ENCODE results near the gene KRTAP2-3. TPM values are rescaled to one million over a fixed set of nuclear protein-coding genes. Genes with fewer than 3 reads are reported as not detected.
"Not testable (repeated sequence)": the region's sequence is repeated elsewhere in the genome, so short reads cannot be mapped to it uniquely, and the experiment has no call there.

Gene KRTAP2-3
- polyA plus RNA-seq, 2 donors = 0.10 TPM; not detected in 1

DNA sequence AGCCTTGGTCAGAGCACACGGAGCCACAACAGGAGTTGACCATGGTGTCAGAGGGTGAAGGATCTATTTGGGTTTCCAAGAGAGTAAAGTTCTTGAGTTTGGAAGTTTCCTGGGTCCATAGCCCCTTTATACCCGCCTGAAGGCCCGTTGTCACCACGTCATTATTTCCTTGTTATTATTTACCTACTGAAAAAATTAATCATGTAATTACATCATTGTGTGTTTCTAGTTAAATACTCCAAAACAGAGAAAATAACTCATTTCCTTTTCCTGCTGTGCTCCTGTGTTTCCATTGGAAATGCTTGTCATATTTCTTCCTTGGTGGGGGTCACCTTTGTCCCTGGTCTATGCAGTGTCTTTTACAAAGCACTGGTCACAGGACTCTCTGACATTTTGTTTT lies 38.1 kb upstream of the KRTAP2-3 start, which contains the start of gene KRTAP4-8:
TSS of gene KRTAP4-8 (minus strand) at position 101 of the 400 bp plus-strand sequence. CDS start at position 43, 58 bp downstream.
- Histone ChIP-seq H3K9me3 (ENCODE audit: control insufficient read depth in 2 of 2, insufficient read depth in 1 of 2, low read depth in 1 of 2, low read length in 1 of 2) (no peaks in the 10 kb centered on the region), H3K36me3 (ENCODE audit: control insufficient read depth in 2 of 2, insufficient read depth in 2 of 2, low read length in 1 of 2) (no peaks in the 10 kb centered on the region), H3K4me1 (ENCODE audit: control insufficient read depth in 2 of 2, insufficient read depth in 2 of 2, low read length in 1 of 2) (no peaks in the 10 kb centered on the region), H3K27ac (ENCODE audit: low read depth in 2 of 2, low read length in 1 of 2) (no peak within 1 kb of the TSS), H3K4me3 (ENCODE audit: low read depth in 1 of 2, low read length in 2 of 2) (no peak within 1 kb of the TSS), H3K27me3 (ENCODE audit: control insufficient read depth in 1 of 2, insufficient read depth in 2 of 2, low read length in 2 of 2) (no peaks in the 10 kb centered on the region)
- WGBS, 2 donors = 59 to 64% methylated on average over 4 of the region's 4 CpGs

DNA sequence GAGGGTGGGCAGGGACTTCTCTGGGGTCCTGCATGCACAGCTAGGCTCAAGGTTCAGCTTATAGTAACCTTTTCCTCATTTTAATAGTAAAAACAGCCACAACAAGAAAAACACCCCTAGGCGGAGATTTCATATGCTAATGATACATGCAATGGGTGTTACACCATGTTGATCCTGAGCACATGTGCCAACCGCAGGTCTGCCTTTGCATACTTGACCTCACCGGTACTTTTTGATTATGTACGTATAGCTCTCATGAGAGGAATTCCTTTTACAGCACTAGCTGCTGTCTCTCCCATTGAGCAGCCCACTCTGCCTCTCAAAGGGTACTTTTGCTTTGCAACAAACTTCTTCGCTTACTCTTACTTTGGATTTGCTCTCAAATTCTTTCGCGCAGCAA lies 36.1 kb upstream of the KRTAP2-3 start:
- H3K4me3 ChIP-seq (ENCODE audit: low read depth in 1 of 2, low read length in 2 of 2) = no peak overlapping the region
- H3K9me3 ChIP-seq (ENCODE audit: control insufficient read depth in 2 of 2, insufficient read depth in 1 of 2, low read depth in 1 of 2, low read length in 1 of 2) = no peaks in the 10 kb centered on the region
- H3K4me1 ChIP-seq (ENCODE audit: control insufficient read depth in 2 of 2, insufficient read depth in 2 of 2, low read length in 1 of 2) = no peaks in the 10 kb centered on the region
- no peak overlapping the region for H3K27ac ChIP-seq (ENCODE audit: low read depth in 2 of 2, low read length in 1 of 2)
- no peaks in the 10 kb centered on the region for H3K36me3 ChIP-seq (ENCODE audit: control insufficient read depth in 2 of 2, insufficient read depth in 2 of 2, low read length in 1 of 2)
- H3K27me3 ChIP-seq (ENCODE audit: control insufficient read depth in 1 of 2, insufficient read depth in 2 of 2, low read length in 2 of 2) = no peaks in the 10 kb centered on the region
- 86 to 89% methylated on average over 7 of the region's 7 CpGs for WGBS, 2 donors

DNA sequence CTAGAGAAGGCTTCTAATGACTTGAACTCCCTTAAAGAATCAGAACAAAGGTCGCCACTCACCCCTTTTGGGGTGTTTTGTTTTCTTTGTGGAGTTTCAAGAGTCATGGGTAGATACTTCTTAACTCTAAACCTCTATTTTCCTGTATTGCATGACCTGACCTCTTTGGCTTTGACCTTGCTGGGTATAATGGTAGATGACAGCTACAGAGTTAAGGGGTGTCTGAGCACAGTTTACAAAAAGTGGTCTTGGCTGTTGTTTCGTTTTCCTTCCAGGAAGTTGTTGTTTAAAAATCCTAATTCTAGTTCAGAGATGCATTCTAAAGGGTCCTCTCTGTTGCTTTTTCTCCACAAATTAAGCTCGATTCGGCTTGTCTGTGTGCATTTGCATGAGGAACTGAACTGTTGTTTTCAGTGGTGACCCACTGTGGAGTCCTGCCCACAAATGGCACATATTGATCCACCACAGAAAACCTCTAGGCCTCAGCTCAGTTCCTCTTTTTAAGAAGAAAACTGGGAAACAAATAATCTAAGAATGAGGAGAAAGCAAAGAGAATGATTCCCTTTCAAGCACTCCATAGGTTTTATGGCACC lies 28.9 kb upstream of the KRTAP2-3 start:
- not testable (repeated sequence) for H3K4me3 ChIP-seq (ENCODE audit: low read depth in 1 of 2, low read length in 2 of 2); H3K4me1 ChIP-seq (ENCODE audit: control insufficient read depth in 2 of 2, insufficient read depth in 2 of 2, low read length in 1 of 2); H3K27me3 ChIP-seq (ENCODE audit: control insufficient read depth in 1 of 2, insufficient read depth in 2 of 2, low read length in 2 of 2); H3K36me3 ChIP-seq (ENCODE audit: control insufficient read depth in 2 of 2, insufficient read depth in 2 of 2, low read length in 1 of 2); H3K9me3 ChIP-seq (ENCODE audit: control insufficient read depth in 2 of 2, insufficient read depth in 1 of 2, low read depth in 1 of 2, low read length in 1 of 2); H3K27ac ChIP-seq (ENCODE audit: low read depth in 2 of 2, low read length in 1 of 2)
- WGBS, 2 donors = 58 to 69% methylated on average over 4 of the region's 4 CpGs

DNA sequence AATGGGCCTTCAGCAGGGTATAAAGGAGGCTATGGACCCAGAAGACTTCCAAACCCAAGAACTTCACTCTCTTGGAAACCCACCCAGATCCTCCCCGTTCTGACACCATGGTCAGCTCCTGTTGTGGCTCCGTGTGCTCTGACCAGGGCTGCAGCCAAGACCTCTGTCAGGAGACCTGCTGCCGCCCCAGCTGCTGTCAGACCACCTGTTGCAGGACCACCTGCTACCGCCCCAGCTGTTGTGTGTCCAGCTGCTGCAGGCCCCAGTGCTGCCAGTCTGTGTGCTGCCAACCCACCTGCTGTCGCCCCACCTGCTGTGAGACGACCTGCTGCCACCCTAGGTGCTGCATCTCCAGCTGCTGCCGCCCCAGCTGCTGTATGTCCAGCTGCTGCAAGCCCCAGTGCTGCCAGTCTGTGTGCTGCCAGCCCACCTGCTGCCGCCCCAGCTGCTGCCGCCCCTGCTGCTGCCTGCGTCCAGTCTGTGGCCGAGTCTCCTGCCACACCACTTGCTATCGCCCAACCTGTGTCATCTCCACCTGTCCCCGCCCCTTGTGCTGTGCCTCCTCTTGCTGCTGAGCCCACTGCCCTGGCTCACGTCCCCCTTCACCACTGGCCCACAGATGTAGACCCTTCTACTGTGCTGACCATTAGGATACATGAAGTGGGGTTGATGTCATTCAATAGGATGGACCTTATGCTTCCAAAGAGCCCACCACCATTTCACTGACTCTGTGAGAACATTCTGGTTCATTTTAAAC lies 24.4 kb upstream of the KRTAP2-3 start, which contains the start of gene KRTAP4-7:
TSS of gene KRTAP4-7 (plus strand) at position 51 of the 757 bp plus-strand sequence. CDS start at position 108, 57 bp downstream.
- H3K4me3 ChIP-seq (ENCODE audit: low read depth in 1 of 2, low read length in 2 of 2) = not testable (repeated sequence)

DNA sequence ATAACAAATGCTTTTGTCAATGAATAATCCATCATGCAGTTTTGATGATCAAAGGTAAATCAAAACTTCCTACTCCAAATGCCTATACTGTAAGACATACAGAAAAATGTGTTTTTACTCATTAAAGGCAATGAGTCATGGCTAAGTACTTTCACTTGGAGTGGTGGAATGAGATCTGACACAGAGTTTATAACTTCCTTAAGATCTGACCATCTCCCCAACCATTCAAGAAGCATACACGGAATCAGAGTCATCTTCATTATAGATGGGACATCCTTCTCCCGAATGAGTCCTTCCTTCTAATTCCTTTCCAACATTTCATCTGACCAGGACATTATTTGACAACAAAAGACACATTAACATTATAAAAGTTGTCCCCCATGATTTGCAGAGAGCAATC lies 23.5 kb upstream of the KRTAP2-3 start:
- H3K4me1 ChIP-seq (ENCODE audit: control insufficient read depth in 2 of 2, insufficient read depth in 2 of 2, low read length in 1 of 2); H3K27me3 ChIP-seq (ENCODE audit: control insufficient read depth in 1 of 2, insufficient read depth in 2 of 2, low read length in 2 of 2); H3K4me3 ChIP-seq (ENCODE audit: low read depth in 1 of 2, low read length in 2 of 2); H3K9me3 ChIP-seq (ENCODE audit: control insufficient read depth in 2 of 2, insufficient read depth in 1 of 2, low read depth in 1 of 2, low read length in 1 of 2); H3K36me3 ChIP-seq (ENCODE audit: control insufficient read depth in 2 of 2, insufficient read depth in 2 of 2, low read length in 1 of 2); H3K27ac ChIP-seq (ENCODE audit: low read depth in 2 of 2, low read length in 1 of 2): not testable (repeated sequence)
- WGBS, 2 donors = 49 to 72% methylated on average over 2 of the region's 2 CpGs

More for the DNA sequence above, 24.4 kb upstream of the KRTAP2-3 start, which contains the start of gene KRTAP4-7:
- 77 to 88% methylated on average over 12 to 14 of the region's 14 CpGs for WGBS, 2 donors
- H3K9me3 ChIP-seq (ENCODE audit: control insufficient read depth in 2 of 2, insufficient read depth in 1 of 2, low read depth in 1 of 2, low read length in 1 of 2); H3K27ac ChIP-seq (ENCODE audit: low read depth in 2 of 2, low read length in 1 of 2); H3K36me3 ChIP-seq (ENCODE audit: control insufficient read depth in 2 of 2, insufficient read depth in 2 of 2, low read length in 1 of 2); H3K27me3 ChIP-seq (ENCODE audit: control insufficient read depth in 1 of 2, insufficient read depth in 2 of 2, low read length in 2 of 2); H3K4me1 ChIP-seq (ENCODE audit: control insufficient read depth in 2 of 2, insufficient read depth in 2 of 2, low read length in 1 of 2): not testable (repeated sequence)

DNA sequence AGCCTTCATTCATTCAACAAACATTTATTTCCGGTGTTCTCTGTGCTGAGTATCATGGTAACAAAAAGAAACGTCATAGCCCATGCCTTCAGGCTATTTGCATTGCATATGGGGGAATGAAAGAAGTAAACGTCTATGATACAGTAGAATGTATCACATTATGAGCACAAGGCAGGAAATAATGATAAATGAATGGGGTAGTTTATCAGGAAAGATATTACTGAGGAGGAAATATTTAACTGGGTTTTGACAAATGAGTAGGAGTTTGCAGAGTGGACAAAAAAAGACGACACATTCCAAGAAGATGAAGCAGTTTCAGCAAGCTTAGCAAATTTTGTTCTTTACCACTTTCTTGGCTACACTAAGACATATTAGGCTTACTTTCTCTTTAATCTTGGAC lies 22.7 kb upstream of the KRTAP2-3 start:
- H3K4me3 ChIP-seq (ENCODE audit: low read depth in 1 of 2, low read length in 2 of 2) = no peak overlapping the region
- no peaks in the 10 kb centered on the region for H3K36me3 ChIP-seq (ENCODE audit: control insufficient read depth in 2 of 2, insufficient read depth in 2 of 2, low read length in 1 of 2)
- H3K27ac ChIP-seq (ENCODE audit: low read depth in 2 of 2, low read length in 1 of 2) = no peak overlapping the region
- no peaks in the 10 kb centered on the region for H3K9me3 ChIP-seq (ENCODE audit: control insufficient read depth in 2 of 2, insufficient read depth in 1 of 2, low read depth in 1 of 2, low read length in 1 of 2)
- WGBS, 2 donors = 41 to 48% methylated on average over 4 of the region's 4 CpGs
- no peaks in the 10 kb centered on the region for H3K27me3 ChIP-seq (ENCODE audit: control insufficient read depth in 1 of 2, insufficient read depth in 2 of 2, low read length in 2 of 2)
- H3K4me1 ChIP-seq (ENCODE audit: control insufficient read depth in 2 of 2, insufficient read depth in 2 of 2, low read length in 1 of 2) = no peaks in the 10 kb centered on the region

DNA sequence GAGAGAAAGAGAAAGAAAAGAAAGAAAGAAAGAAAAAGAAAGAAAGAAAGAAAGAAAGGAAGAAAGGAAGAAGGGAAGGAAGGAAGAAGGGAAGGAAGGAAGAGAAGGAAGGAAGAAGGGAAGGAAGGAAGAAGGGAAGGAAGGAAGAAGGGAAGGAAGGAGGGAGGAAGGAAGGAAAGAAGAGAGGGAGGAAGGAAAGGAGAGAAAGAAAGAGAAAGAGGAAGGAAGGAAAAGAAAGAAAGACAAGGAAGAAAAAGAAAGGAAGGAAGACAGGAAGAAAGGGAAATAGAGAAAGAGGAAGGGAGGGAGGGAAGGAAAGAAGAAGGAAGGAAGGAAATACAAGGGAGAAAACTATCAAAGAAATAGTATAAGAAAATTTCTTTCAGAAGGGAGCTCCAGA lies 16.9 kb upstream of the KRTAP2-3 start:
- no peaks in the 10 kb centered on the region for H3K36me3 ChIP-seq (ENCODE audit: control insufficient read depth in 2 of 2, insufficient read depth in 2 of 2, low read length in 1 of 2)
- no peaks in the 10 kb centered on the region for H3K27me3 ChIP-seq (ENCODE audit: control insufficient read depth in 1 of 2, insufficient read depth in 2 of 2, low read length in 2 of 2)
- H3K4me3 ChIP-seq (ENCODE audit: low read depth in 1 of 2, low read length in 2 of 2) = no peak overlapping the region
- no peaks in the 10 kb centered on the region for H3K9me3 ChIP-seq (ENCODE audit: control insufficient read depth in 2 of 2, insufficient read depth in 1 of 2, low read depth in 1 of 2, low read length in 1 of 2)
- no peak overlapping the region for H3K27ac ChIP-seq (ENCODE audit: low read depth in 2 of 2, low read length in 1 of 2)
- peaks cover 0 to 1% of the 10 kb centered on the region in 2 donors for H3K4me1 ChIP-seq (ENCODE audit: control insufficient read depth in 2 of 2, insufficient read depth in 2 of 2, low read length in 1 of 2)

DNA sequence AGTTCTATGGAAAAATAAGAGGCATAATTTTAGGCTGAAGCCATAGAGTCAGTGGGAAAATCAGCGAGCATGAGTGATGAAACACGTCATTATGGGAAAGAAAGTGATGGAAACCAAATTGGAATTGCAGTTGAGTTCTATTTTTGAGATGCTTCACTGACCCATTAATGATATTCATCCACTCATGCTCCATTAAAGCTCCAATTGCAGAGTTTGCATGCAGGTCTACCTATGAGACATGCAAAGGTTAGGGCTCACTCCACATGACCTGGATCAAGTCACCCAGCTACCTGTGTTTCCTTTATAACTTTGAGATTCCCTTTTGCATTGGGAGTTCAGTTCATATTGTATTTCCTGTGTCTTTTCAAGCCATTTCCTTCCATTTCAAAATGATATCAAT lies 13.8 kb upstream of the KRTAP2-3 start:
- 90 to 94% methylated on average over 2 of the region's 2 CpGs for WGBS, 2 donors
- H3K27ac ChIP-seq (ENCODE audit: low read depth in 2 of 2, low read length in 1 of 2) = no peak overlapping the region
- H3K27me3 ChIP-seq (ENCODE audit: control insufficient read depth in 1 of 2, insufficient read depth in 2 of 2, low read length in 2 of 2) = no peaks in the 10 kb centered on the region
- peaks cover 0 to 2% of the 10 kb centered on the region in 2 donors for H3K4me1 ChIP-seq (ENCODE audit: control insufficient read depth in 2 of 2, insufficient read depth in 2 of 2, low read length in 1 of 2)
- no peaks in the 10 kb centered on the region for H3K36me3 ChIP-seq (ENCODE audit: control insufficient read depth in 2 of 2, insufficient read depth in 2 of 2, low read length in 1 of 2)
- H3K9me3 ChIP-seq (ENCODE audit: control insufficient read depth in 2 of 2, insufficient read depth in 1 of 2, low read depth in 1 of 2, low read length in 1 of 2) = no peaks in the 10 kb centered on the region
- no peak overlapping the region for H3K4me3 ChIP-seq (ENCODE audit: low read depth in 1 of 2, low read length in 2 of 2)

DNA sequence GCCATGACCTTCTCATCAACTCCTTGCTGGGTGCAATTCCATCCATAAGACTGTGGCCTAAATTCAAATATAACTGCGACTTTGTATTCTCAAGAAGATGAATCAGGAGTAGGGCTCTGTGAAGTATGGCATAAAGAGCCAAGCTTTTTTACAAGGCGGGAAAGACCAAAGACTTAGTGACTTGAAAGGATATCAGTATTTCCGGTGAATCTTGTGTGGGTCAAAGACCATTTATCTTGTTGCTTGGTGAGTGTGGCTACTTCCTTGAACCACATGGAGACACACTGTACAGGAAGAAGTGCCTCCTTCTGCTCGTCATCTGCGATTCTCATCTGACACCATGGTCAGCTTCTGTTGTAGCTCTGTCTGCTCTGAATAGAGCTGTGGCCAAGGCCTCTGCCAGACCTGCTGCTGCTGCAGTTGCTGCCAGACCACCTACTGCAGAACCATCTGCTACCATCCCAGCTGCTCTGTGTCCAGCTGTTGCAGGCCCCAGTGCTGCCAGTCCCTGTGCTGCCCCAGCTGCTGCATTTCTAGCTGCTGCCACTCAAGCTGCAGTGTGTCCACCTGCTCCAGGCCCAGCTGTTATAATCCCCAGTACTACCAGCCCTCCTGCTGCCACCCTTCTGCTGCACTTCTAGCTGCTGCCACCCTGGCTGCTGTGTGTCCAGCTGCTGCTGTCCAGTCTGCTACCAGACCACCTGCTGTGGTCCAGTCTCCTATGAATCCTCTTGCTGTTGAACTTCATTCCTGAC lies 11.9 kb upstream of the KRTAP2-3 start:
- H3K27me3 ChIP-seq (ENCODE audit: control insufficient read depth in 1 of 2, insufficient read depth in 2 of 2, low read length in 2 of 2) = no peaks in the 10 kb centered on the region
- H3K4me3 ChIP-seq (ENCODE audit: low read depth in 1 of 2, low read length in 2 of 2) = no peak overlapping the region
- peaks cover 0 to 2% of the 10 kb centered on the region in 2 donors for H3K4me1 ChIP-seq (ENCODE audit: control insufficient read depth in 2 of 2, insufficient read depth in 2 of 2, low read length in 1 of 2)
- WGBS, 2 donors = 88% methylated on average over 5 of the region's 5 CpGs
- no peaks in the 10 kb centered on the region for H3K9me3 ChIP-seq (ENCODE audit: control insufficient read depth in 2 of 2, insufficient read depth in 1 of 2, low read depth in 1 of 2, low read length in 1 of 2)
- no peak overlapping the region for H3K27ac ChIP-seq (ENCODE audit: low read depth in 2 of 2, low read length in 1 of 2)
- no peaks in the 10 kb centered on the region for H3K36me3 ChIP-seq (ENCODE audit: control insufficient read depth in 2 of 2, insufficient read depth in 2 of 2, low read length in 1 of 2)
